Colonic mucosa (tissue), 4 donors: ENCODE data around the gene CLDN24. TPM values are rescaled to one million over a fixed set of nuclear protein-coding genes. Genes with fewer than 3 reads are reported as not detected.

Experiments
- DNase-seq: peaks from one replicate; pipeline ENCODE4 v3.0.0-alpha.2; 2020
- H3K27ac ChIP-seq: fragments of 200-600 bp; one replicate; pipeline ENCODE4 v1.8.0; 2021
- H3K27me3 ChIP-seq: fragments of 200-600 bp; one replicate; pipeline ENCODE4 v1.8.0; 2021
- H3K36me3 ChIP-seq: fragments of 200-600 bp; one replicate; pipeline ENCODE4 v1.8.0; 2021
- H3K4me1 ChIP-seq: fragments of 200-600 bp; one replicate; pipeline ENCODE4 v1.8.0; 2021; ENCODE audit warnings: mild to moderate bottlenecking
- H3K4me3 ChIP-seq: fragments of 200-600 bp; one replicate; pipeline ENCODE4 v1.8.0; 2021
- H3K9ac ChIP-seq, 2 donors: one replicate each; pipeline ENCODE4 v1.7.0; 2013; ENCODE audit warnings: control low read depth in 2 of 2, low read depth in 2 of 2, low read length in 2 of 2
- H3K9me3 ChIP-seq: fragments of 200-600 bp; one replicate; pipeline ENCODE4 v1.8.0; 2021
- CTCF ChIP-seq: fragments of 200-600 bp; IDR thresholded peaks from one replicate; pipeline ENCODE4 v1.8.0; 2022; ENCODE audit warnings: antibody characterized with exemption, mild to moderate bottlenecking
- intact Hi-C: fragments of 100-400 bp; cut with DNase I; formaldehyde crosslinking; loops from one replicate; pipeline ENCODE4 v1.14.1; 2022
- total RNA-seq, 2 donors: library from RNA; stranded (reverse); fragmentation: NEBNext Ultra II Directional in 1 of 2; extraction: Animal tissue kit (Norgen Biotek cat#: 25700) in 1 of 2; gene quantifications; one replicate each; pipeline ENCODE4 v1.2.1, GENCODE V29; 2021
- donor health status: healthy.
- donor health status: DM: no; HTN: no; CAD: no.
- donor health status: DM: no; HTN: no; CAD: no.

CLDN24 gene
- total RNA-seq, 2 donors from 2014 or later: not detected

DNA sequence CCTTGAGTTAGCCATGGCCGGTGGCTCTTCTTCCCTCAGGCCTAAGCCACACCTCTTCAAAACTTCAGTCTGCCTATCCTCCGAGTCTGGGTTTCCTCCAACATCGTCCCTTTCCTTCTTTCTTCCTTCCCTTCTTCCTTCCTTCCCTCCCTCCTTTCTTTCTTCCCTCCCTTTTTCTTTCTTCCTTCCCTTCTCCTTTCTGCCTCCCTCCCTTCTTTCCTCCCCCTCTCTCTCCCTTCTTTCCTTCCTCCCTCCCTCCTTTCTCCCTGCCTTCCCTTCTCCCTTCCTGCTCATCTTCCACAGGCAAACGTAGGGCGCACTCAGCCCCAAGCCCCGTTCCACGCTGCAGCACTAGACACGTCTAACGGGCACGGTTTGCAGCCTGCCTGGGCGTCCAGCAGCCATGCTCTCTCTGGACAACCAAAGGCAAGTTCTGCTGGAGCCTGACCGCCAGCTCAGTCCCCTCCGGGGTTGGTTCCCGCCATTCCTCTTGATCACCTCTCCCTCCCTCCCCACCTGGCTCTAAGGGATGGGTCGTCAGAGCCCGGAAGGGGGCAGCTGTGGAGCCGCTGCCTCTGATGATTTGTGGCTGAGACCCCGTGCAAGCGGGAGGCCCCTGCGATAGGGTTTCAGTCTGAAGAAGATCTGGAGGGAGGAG, 34.1 kb upstream of the CLDN24 start:
- intact Hi-C loops: no loop called here
- Histone ChIP-seq H3K9me3 (no peaks in the 10 kb centered on the region), H3K4me3 (no peak overlapping the region), H3K4me1 (no peaks in the 10 kb centered on the region), H3K27me3 (no peaks in the 10 kb centered on the region), H3K9ac (no peak overlapping the region), H3K27ac (no peak overlapping the region), H3K36me3 (no peaks in the 10 kb centered on the region)
- DNase-seq: no peak
- TF ChIP-seq CTCF: no peak

DNA sequence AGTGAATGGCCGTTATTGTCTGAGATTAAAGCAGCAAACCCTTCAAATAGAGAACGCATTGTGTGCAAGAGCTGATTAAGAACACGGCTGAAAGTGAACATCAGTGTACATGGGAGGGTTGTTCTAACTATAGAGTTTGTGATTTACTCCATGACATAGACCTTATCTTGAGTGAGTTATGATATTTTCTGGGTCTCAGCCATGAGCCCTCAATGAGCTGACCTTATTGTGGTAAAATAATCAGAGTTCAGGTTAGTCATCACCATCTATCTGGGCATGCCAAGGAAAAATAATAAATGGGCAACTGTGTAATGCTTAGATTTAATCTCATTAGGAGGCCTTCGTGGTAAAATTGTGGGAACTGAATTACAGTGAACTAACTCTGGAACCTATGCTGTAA, 33.2 kb upstream of the CLDN24 start:
- Histone ChIP-seq H3K27ac (no peak overlapping the region), H3K4me1 (no peaks in the 10 kb centered on the region), H3K9me3 (no peaks in the 10 kb centered on the region), H3K4me3 (no peak overlapping the region), H3K9ac (no peak overlapping the region), H3K36me3 (no peaks in the 10 kb centered on the region), H3K27me3 (no peaks in the 10 kb centered on the region)
- no peak for TF ChIP-seq CTCF
- intact Hi-C loops: no loop called here
- DNase-seq: no peak

DNA sequence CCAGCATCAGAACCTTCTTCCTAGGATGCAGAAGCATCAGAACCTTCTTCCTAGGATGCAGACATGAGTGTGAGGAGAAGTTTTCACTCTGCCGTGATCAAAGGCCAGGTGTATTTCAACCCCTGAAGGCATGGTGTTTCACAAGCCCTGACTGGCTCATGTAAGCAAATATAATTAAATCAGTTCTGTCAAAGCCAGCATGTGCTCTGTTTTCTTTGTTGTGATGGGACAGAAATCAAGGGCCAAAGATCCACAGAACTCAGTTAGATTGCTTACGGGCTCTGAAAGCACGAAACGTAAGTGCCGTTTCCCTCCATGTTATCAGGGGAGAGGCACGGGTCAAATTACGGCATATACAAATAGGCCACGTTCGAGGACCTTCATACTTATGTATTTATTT, 32.0 kb upstream of the CLDN24 start:
- DNase-seq: no peak
- no peak overlapping the region for H3K27ac ChIP-seq
- no peaks in the 10 kb centered on the region for H3K36me3 ChIP-seq
- intact Hi-C loops: no loop called here
- no peaks in the 10 kb centered on the region for H3K4me1 ChIP-seq
- H3K4me3 ChIP-seq: no peak overlapping the region
- H3K9me3 ChIP-seq: no peaks in the 10 kb centered on the region
- no peak for TF ChIP-seq CTCF
- H3K27me3 ChIP-seq: no peaks in the 10 kb centered on the region
- no peak overlapping the region for H3K9ac ChIP-seq

GRCh38 chr4:183353557-183353956, 31.3 kb upstream of the CLDN24 start:
- no peaks in the 10 kb centered on the region for H3K27me3 ChIP-seq
- no peak overlapping the region for H3K4me3 ChIP-seq
- no peaks in the 10 kb centered on the region for H3K9me3 ChIP-seq
- TF ChIP-seq CTCF: no peak
- H3K27ac ChIP-seq: no peak overlapping the region
- no peaks in the 10 kb centered on the region for H3K4me1 ChIP-seq
- DNase-seq: no peak
- H3K36me3 ChIP-seq: no peaks in the 10 kb centered on the region
- intact Hi-C loops: no loop called here
- H3K9ac ChIP-seq: no peak overlapping the region

DNA sequence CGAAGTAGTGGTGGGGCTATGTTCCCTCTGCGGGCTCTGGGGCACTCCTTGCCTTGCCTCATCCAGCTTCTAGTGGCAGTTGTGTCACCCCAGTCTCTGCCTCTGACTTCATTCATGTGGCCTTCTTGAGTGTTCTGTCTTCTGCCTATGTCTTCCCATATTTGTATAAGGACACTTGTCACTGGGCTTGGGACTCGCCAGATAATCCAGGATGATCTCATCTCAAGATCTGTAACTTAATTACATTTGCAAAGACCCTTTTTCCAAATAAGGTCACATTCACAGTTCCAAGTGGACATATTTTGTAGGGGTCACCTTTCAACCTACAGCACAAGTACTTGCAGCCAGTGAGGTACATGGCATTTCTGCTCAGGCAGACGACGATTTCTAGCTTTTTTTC, 30.3 kb upstream of the CLDN24 start:
- H3K4me3 ChIP-seq: no peak overlapping the region
- no peak overlapping the region for H3K27ac ChIP-seq
- intact Hi-C loops: no loop called here
- H3K36me3 ChIP-seq: no peaks in the 10 kb centered on the region
- H3K9ac ChIP-seq: no peak overlapping the region
- no peaks in the 10 kb centered on the region for H3K27me3 ChIP-seq
- TF ChIP-seq CTCF: no peak
- H3K4me1 ChIP-seq: no peaks in the 10 kb centered on the region
- no peak for DNase-seq
- no peaks in the 10 kb centered on the region for H3K9me3 ChIP-seq
